ENCODE results near the gene ABCD4. TPM values are rescaled to one million over a fixed set of nuclear protein-coding genes. Genes with fewer than 3 reads are reported as not detected.
"Not testable (repeated sequence)": the region's sequence is repeated elsewhere in the genome, so short reads cannot be mapped to it uniquely, and the experiment has no call there.

The ABCD4 gene
- total RNA-seq, 3 donors from 2014 or later, result 38.2 to 57.0 (median 54.7) TPM

GRCh38 chr14:74278080-74278479, 24.7 kb downstream of the ABCD4 start:
- no peaks in the 10 kb centered on the region for H3K4me1 ChIP-seq
- H3K36me3 ChIP-seq, result peaks cover under 1% of the 10 kb centered on the region
- H3K9me3 ChIP-seq, result peaks cover 0 to 3% of the 10 kb centered on the region in 2 donors
- DNase-seq (ENCODE audit: low spot score in 2 of 2), result no peak
- no peak overlapping the region for H3K27ac ChIP-seq
- intact Hi-C loops (cut with DNase I; ENCODE audit: low total_unique reads), result no loop called here
- TF ChIP-seq CTCF (IDR thresholded peaks at IDR 0.05) (no peak), POLR2A (IDR thresholded peaks at IDR 0.05) (no peak), POLR2AphosphoS5 (IDR thresholded peaks at IDR 0.05) (no peak)
- no peak overlapping the region for H3K4me3 ChIP-seq
- H3K27me3 ChIP-seq, result no peaks in the 10 kb centered on the region

GRCh38 chr14:74275241-74275841, 27.4 kb downstream of the ABCD4 start:
- Histone ChIP-seq H3K4me3 (no peak overlapping the region), H3K27ac (no peak overlapping the region), H3K4me1 (no peaks in the 10 kb centered on the region), H3K36me3 (no peaks in the 10 kb centered on the region), H3K27me3 (no peaks in the 10 kb centered on the region), H3K9me3 (peaks cover 0 to 3% of the 10 kb centered on the region in 2 donors)
- peak in 1 of 2 donors; percentile 65 for DNase-seq (ENCODE audit: low spot score in 2 of 2)
- no peak for TF ChIP-seq CTCF (IDR thresholded peaks at IDR 0.05)
- no peak for TF ChIP-seq POLR2AphosphoS5 (IDR thresholded peaks at IDR 0.05)
- no peak for TF ChIP-seq POLR2A (IDR thresholded peaks at IDR 0.05)
- intact Hi-C loops (cut with DNase I; ENCODE audit: low total_unique reads), result no loop called here

GRCh38 chr14:74271365-74271764, 31.4 kb downstream of the ABCD4 start:
- Histone ChIP-seq H3K36me3 (no peaks in the 10 kb centered on the region), H3K4me3 (no peak overlapping the region), H3K4me1 (no peaks in the 10 kb centered on the region), H3K27me3 (no peaks in the 10 kb centered on the region), H3K27ac (no peak overlapping the region), H3K9me3 (no peaks in the 10 kb centered on the region)
- no peak for DNase-seq (ENCODE audit: low spot score in 2 of 2)
- intact Hi-C loops (cut with DNase I; ENCODE audit: low total_unique reads), result no loop called here
- TF ChIP-seq CTCF (IDR thresholded peaks at IDR 0.05) (no peak), POLR2AphosphoS5 (IDR thresholded peaks at IDR 0.05) (no peak), POLR2A (IDR thresholded peaks at IDR 0.05) (no peak)

GRCh38 chr14:74270382-74271177, 32.2 kb downstream of the ABCD4 start:
- H3K36me3 ChIP-seq; H3K27ac ChIP-seq; H3K4me3 ChIP-seq; H3K4me1 ChIP-seq; DNase-seq (ENCODE audit: low spot score in 2 of 2); H3K27me3 ChIP-seq; intact Hi-C loops (cut with DNase I; ENCODE audit: low total_unique reads); H3K9me3 ChIP-seq: not testable (repeated sequence)

- Histone ChIP-seq H3K9me3 (no peaks in the 10 kb centered on the region), H3K27ac (no peak overlapping the region), H3K4me1 (no peaks in the 10 kb centered on the region), H3K4me3 (no peak overlapping the region), H3K27me3 (no peaks in the 10 kb centered on the region), H3K36me3 (no peaks in the 10 kb centered on the region)
- no peak for DNase-seq (ENCODE audit: low spot score in 2 of 2)
- TF ChIP-seq POLR2A (IDR thresholded peaks at IDR 0.05) (no peak), CTCF (IDR thresholded peaks at IDR 0.05) (no peak), POLR2AphosphoS5 (IDR thresholded peaks at IDR 0.05) (no peak)
- intact Hi-C loops (cut with DNase I; ENCODE audit: low total_unique reads), result no loop called here
Measured at GRCh38 chr14:74267588-74267987, 35.1 kb downstream of the ABCD4 start.

Data from breast epithelium (tissue), 4 donors.